HG03565 (cell line): ENCODE results near the gene BAIAP2.

ENCODE experiments used
- ATAC-seq: cut with Tn5 transposase; IDR thresholded peaks from one replicate; pipeline ENCODE4 v1.9.1; 2021; ENCODE audit warnings: mild to moderate bottlenecking, moderate library complexity; ENCODE audit not compliant: unreplicated experiment

BAIAP2 gene

DNA sequence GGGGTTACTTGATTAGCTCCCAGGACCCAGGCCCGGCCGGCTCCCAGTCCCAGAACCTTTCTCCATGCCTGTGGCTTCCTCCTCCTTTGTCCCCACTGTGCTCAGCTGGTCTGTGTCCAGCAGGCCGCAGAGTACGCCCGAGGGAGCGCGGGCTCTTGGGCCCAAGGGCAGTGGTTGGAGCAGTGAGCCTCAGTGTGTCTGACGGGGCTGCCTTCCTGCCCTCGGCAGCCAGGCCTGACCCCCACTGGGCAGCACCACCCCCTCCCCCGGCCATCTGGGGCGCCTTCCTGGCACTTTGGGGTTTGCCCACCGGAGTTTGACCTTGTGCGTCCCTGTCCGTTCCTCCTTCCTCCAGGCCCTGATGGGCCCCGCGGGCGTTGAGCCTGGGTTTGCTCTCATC is 67.9 kb downstream of the BAIAP2 start:
- no peak for ATAC-seq

GRCh38 chr17:81103379-81103778 is 68.4 kb downstream of the BAIAP2 start:
- ATAC-seq = no peak

DNA sequence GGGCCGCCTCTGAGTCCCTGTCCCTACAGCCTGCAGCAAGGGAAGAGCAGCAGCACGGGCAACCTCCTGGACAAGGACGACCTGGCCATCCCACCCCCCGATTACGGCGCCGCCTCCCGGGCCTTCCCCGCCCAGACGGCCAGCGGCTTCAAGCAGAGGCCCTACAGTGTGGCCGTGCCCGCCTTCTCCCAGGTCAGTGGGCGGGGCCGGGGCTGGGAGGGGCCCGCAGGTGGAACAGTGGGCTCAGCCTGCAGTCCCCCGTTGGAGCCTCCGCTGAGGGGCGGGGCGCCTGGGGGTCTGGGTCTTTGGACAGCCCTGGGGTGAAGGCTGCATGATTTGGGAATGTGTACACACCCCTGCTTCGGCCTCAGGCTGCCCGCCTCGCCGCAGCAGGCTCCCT is 71.8 kb downstream of the BAIAP2 start:
- no peak for ATAC-seq

GRCh38 chr17:81108220-81108619 is 73.3 kb downstream of the BAIAP2 start:
- ATAC-seq = no peak

GRCh38 chr17:81109957-81110356 is 75.0 kb downstream of the BAIAP2 start:
- no peak for ATAC-seq

GRCh38 chr17:81110488-81111040 is 75.6 kb downstream of the BAIAP2 start:
- no peak for ATAC-seq

DNA sequence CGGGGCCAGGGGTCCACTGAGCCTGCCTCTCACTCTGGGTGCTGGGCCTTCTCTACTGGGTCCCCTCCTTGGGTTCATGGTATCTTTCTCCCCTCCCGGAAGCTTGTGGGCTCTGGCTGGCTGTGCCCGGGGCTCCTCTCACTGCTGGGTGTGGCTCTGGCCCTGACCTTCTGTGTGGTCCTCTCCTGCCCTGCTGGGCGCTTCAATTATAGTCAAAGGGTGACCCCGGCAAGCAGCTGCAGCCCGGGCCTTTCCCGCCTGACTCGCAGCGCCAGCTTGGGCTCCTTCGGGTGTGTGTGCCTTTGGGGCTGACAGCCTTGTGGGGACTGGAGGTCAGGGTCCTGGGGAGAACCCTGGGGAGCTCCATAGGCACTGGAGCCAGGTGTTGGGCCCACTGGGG is 76.1 kb downstream of the BAIAP2 start:
- no peak for ATAC-seq

DNA sequence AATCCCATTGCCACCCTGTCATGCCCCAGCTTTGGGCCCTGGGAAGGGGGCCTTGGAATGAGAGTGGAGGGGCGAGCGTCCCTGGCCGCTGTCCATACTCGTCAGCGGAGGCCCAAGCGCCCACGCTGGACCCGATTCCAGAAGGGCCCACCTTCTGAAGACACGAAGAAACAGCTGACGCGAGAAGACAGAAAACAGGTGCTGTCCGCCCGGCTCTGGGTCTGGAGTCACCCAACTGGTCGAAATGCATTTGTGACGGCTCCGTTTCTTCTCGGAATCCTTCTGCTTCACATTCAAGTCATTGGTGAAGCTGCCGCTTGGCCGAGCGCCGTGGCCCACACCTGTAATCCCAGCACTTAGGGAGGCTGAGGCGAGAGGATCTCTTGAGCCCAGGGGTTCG is 77.5 kb downstream of the BAIAP2 start:
- ATAC-seq = no peak

GRCh38 chr17:81113158-81113724 is 78.3 kb downstream of the BAIAP2 start:
- ATAC-seq = no peak

DNA sequence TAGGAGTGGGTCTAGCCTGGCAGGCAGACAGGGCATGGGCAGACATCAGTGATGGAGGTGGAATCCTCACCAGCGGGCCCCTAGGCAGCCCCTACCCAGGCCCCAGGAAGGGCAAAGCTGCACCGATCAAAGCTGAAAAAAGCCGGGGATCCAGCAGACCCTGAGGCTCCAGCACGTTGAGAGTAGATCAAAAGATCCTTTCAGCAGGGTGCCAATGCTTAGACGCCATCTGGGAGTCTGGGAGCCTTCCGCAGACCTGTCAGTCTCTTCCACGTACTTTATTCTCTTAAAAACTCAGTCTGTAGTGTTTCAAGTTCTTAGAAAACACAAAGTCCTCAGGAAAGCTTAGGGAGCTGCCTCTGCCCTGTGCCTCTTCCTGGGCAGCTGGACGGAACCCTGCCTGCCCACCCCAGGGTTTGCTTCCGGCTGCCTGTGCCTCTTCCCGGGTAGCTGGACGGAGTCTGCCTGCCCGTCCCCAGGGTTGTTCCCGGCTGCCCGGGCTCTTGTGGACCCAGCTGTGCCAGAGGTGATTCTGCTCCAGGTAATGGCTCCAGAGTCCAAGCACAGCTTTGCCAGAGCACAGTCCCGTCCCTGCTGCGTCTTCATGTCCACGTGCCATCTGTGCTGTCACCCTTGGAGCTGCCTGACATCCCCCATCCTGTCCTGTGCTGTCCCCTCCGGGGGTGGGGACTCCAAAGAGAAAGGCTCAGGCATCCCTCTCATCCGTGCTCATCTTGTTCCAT is 79.6 kb downstream of the BAIAP2 start:
- no peak for ATAC-seq

DNA sequence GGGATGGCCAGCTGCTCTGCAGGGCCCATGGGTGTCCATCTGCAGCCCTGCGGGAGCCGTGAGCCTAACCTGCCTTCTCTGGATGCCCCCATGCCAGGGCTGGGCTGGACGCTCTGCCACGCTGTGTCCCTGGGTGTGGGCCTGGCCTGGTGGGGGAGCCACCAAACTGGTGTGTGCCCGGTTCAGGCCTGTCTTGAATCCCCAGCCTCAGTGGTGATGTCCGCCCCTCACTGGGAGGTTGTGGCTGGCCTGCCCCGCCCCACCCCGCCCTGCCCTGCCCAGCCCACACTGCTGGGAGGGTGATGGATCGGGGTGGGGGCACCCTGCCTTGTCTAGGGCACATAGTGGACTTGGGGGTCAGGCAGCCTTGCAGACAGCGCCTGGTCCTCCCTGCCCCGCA is 80.3 kb downstream of the BAIAP2 start:
- no peak for ATAC-seq

DNA sequence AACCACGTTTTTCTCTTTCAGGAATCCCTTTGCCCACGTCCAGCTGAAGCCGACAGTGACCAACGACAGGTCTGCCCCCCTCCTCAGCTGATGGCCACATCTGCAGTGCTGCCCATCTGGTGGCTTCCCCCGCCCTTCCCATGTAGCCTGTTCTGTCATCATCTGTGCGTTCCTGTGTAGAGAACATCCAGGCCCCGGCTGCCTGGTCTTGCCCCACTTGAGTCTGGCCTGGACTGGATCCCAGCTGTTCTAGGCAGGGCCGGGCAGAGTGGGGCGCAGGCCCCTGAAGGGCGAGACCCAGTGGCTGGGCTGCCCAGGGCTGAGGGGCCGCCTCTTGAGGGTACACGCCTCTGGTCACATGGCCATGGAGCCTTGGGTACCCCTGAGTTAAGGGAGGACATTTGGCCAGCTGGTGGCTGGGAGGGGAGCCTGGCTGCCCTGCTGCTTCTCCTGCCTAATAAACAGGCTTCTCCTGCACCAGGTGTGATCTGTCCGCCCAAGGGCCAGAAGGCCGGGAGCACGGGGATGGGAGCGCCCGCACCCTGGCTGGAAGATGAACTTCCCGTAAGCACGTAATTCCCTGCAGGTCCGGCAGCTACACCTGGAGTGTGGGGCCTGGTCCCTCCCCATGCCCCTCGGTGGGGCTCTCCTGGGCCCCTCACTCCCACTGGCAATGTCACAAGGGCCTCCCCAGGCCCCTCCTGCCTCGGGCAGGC is 81.0 kb downstream of the BAIAP2 start:
- no peak for ATAC-seq

DNA sequence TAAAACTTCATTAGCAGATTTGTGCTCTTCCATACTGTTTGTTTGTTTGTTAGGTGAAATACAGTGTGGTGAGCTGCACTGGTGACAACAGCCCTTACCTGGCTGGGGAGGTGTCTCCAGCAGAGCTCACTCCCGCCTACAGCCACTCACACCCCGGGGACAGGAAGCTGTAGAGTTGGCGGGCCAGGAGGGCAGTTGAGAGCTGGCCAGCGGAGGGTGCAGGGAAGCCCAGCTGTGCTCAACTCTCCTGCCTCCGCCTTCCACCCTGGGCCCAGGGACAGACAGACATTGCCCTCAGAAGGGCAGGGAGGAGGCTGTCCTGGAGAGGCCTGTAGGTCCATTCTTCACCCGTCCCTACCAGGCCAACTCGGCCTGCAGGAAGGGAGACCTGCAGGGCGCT is 81.8 kb downstream of the BAIAP2 start:
- ATAC-seq = no peak

GRCh38 chr17:81117672-81118198 is 82.8 kb downstream of the BAIAP2 start:
- ATAC-seq = no peak

DNA sequence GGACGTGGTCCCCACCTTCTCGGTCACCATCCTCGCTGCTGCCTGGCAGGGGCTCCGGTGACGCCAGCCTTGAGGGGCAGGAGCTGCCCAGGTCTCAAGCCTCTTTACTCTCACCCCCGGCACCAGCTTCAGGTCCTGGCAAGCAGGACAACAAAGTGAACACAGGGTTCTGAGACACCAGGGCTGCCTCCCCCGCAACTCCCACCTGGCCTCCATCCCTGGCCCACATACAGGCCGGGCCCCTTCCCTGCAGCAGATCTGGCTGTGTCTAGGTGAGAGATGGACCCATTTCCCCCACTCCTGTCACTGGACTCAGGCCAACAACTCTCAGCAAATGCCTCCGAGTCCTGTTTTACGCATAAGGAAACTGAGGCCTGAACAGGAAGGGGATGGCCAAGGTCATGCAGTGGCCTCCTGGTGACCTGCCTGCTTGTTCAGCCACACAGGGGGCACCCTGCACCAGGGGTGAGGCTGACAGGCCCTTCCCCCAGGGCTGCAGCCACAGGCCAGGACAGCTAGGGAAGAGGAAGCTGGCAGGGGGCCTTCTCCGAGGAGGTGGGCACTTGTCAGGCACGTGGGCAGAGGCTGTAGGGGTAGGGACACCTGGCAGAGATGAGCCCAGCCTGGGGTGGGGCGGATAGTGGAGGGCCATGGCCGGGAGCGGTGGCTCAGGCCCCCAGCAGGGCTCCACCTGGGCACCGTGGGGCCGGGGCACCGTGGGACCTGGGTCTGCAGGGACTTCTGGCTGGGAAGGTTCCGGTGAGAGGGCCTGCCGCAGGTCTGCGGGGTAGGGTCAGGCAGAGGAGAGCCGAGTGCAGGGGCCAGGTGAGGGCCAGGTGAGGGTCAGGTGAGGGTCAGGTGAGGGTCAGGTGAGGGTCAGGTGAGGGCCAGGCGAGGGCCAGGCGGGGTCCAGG is 83.6 kb downstream of the BAIAP2 start:
- no peak for ATAC-seq

DNA sequence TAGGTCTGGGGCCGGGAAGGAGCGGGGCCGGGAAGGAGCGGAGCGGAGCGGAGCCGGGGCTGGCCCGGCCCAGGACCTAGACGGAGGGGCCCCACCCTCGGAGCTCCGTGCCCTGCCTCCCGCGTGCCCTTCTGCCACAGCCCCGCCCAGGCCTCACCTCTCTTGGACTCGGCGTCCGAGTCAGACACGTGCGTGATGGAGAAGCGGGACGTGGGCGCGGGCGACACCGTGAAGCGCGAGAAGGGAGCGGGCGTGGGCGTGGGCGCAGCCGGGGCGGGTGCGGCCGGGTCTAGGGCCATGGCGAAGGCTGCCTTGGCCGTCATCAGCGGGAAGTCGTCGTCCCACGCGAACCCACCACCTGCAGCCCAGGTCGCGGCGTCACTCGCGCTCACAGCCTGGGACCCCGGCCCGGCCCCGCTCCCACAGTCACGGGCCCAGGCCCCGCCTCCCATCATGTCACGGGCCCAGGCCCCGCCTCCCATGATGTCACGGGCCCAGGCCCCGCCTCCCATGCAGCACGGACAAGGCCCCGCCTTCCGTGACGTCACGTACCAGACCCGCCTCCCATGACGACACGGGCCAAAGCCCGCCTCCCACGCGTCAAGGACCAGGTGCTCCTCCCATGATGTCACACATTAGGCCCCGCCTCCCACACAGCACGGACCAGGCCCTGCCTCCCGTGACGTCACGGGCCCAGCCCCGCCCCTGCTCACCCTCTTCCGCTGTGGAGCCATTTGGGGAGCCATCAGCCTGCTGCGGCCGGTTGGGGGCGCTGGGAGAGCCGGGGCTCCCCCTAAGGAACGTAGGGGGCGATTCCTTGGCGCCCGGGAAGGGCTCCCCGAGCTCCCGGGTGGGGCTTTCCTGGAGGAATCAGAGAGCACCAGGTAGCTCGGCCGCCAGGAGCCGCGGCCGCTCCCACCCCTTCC is 84.5 kb downstream of the BAIAP2 start:
- ATAC-seq = no peak

- no peak for ATAC-seq
Observed at GRCh38 chr17:81120149-81120484, 85.2 kb downstream of the BAIAP2 start.

GRCh38 chr17:81120695-81121621 is 86.0 kb downstream of the BAIAP2 start:
- no peak for ATAC-seq
